Effector CD4-positive, alpha-beta T cell (primary cell): ENCODE results near the gene CYSLTR2.
"Not testable (repeated sequence)": the region's sequence is repeated elsewhere in the genome, so short reads cannot be mapped to it uniquely, and the experiment has no call there.

Source experiments
- DNase-seq: peaks from one replicate; pipeline ENCODE4 v3.0.0-alpha.2; 2020

The CYSLTR2 gene

GRCh38 chr13:48645845-48646244, 7.9 kb upstream of the CYSLTR2 start:
- no peak for DNase-seq

GRCh38 chr13:48646791-48647190, 6.9 kb upstream of the CYSLTR2 start:
- DNase-seq, result no peak

GRCh38 chr13:48647625-48648024, 6.1 kb upstream of the CYSLTR2 start:
- DNase-seq, result no peak

- no peak for DNase-seq
These were observed 5.3 kb upstream of the CYSLTR2 start for GRCh38 chr13:48648446-48648845.

GRCh38 chr13:48652851-48653471, 768 bp upstream of the CYSLTR2 start:
- DNase-seq, result no peak

- no peak for DNase-seq
These were observed 782 bp downstream of the CYSLTR2 start for GRCh38 chr13:48654511-48654910.

GRCh38 chr13:48655291-48655690, 1.6 kb downstream of the CYSLTR2 start:
- DNase-seq, result no peak

- no peak for DNase-seq
These were observed 2.9 kb downstream of the CYSLTR2 start for GRCh38 chr13:48656608-48657007.

- no peak for DNase-seq
These were observed 6.8 kb downstream of the CYSLTR2 start for GRCh38 chr13:48660361-48661076.

GRCh38 chr13:48661107-48661506, 7.4 kb downstream of the CYSLTR2 start:
- no peak for DNase-seq

GRCh38 chr13:48662226-48662625, 8.5 kb downstream of the CYSLTR2 start:
- no peak for DNase-seq

- DNase-seq, result no peak
These were observed 13.4 kb downstream of the CYSLTR2 start for GRCh38 chr13:48667136-48667535.

- not testable (repeated sequence) for DNase-seq
These were observed 17.7 kb downstream of the CYSLTR2 start for GRCh38 chr13:48671421-48671820.

GRCh38 chr13:48675247-48675646, 21.5 kb downstream of the CYSLTR2 start:
- no peak for DNase-seq

GRCh38 chr13:48678316-48678715, 24.6 kb downstream of the CYSLTR2 start:
- no peak for DNase-seq

- DNase-seq, result no peak
These were observed 26.4 kb downstream of the CYSLTR2 start for GRCh38 chr13:48679941-48680680.

- DNase-seq, result no peak
These were observed 27.1 kb downstream of the CYSLTR2 start for GRCh38 chr13:48680756-48681392.

- DNase-seq, result no peak
These were observed 28.2 kb downstream of the CYSLTR2 start for GRCh38 chr13:48681905-48682304.

GRCh38 chr13:48682436-48682835, 28.7 kb downstream of the CYSLTR2 start:
- no peak for DNase-seq

GRCh38 chr13:48686636-48687210, 33.0 kb downstream of the CYSLTR2 start:
- no peak for DNase-seq

GRCh38 chr13:48687249-48687648, 33.5 kb downstream of the CYSLTR2 start:
- no peak for DNase-seq

- DNase-seq, result no peak
These were observed 40.3 kb downstream of the CYSLTR2 start for GRCh38 chr13:48693998-48694397.

- DNase-seq, result no peak
These were observed 42.0 kb downstream of the CYSLTR2 start for GRCh38 chr13:48695776-48696175.
